NCI-H187 (cell line): ENCODE results near the gene XPO5.

Experiments
- DNase-seq, 2 experiments: peaks; one replicate each; lab custom pipeline; 2025; lab: John Stamatoyannopoulos, UW

The XPO5 gene

DNA sequence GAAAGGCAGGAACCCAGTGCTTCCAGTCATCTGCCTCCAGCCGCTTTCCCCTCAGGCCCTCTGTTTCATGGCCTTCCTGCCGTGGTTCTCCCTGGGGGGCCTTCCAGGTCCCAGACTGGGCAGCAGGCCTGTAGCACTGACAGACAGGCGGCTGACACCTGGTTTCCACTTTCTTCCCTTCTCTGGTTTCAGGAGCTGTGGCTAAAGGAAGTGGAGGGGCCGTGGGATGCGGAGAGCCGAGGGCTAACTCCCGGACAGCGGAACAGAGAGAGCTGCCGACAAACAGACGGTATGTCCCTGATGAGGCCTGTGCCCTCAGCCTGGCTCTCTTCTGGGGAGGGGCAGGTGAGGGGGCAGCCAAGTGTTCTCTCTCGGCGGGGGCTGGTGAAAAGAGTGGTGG, 78.1 kb downstream of the XPO5 start:
- DNase-seq: no peak

DNA sequence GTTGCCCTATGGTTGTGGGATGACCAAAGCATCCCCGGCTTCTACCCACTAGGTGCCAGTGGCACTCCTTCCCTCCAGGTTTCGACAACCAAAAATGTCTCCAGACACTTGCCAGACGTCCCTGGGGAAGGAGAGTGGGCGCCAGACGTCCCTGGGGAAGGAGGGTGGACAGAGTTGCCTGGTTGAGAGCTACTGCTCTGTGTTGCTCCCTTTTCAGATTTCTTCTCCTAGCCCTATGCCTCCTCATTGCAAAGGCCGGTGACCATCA, 78.8 kb downstream of the XPO5 start:
- DNase-seq: no peak

GRCh38 chr6:43496370-43497128, 79.3 kb downstream of the XPO5 start:
- DNase-seq: no peak

DNA sequence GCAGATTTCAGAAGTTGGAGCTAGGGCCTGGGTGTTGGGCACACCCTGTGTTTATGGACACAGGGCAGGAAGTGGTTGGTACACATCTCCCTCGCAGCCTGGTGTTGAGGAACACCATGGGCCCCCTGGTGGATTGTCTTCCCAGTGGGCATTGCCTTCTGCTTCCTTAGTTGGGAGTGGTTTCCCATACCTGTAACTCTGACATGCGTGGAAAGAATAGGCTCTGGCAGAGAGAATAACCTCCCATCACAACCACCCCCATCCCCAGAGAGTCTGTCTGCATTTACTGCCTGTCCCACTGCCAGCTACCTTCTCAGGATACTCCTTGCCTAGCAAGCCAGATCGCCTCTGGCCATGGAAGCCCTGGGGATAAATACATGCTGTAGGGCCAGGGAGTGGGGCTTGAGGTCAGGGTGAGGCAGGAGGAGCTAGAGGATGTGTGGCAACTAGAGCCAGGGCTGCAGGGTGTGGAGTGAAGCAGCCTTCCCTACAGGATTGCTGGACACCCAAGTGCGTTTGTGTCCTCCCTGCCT, 80.4 kb downstream of the XPO5 start:
- no peak for DNase-seq

DNA sequence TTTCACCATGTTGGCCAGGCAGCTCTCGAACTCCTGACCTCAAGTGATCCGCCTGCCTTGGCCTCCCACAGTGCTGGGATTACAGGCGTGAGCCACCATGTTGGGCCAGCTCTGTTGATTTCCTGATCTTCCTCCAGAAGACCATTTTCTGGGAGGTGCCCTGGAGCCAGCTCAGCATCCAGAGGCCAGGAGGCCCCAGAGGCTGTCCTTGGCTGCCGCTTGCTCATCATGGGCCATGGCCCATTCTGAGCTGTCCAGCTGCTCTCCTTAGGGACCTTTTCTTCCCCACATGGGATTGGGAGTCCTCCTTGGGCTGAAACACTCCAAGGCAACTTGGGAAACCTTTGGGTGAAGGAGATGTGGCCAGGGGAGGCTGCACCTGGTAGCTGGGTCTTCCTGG, 81.1 kb downstream of the XPO5 start:
- DNase-seq: no peak

- DNase-seq: no peak
Measured at GRCh38 chr6:43494321-43494720, 81.5 kb downstream of the XPO5 start.

- DNase-seq: no peak
Measured at GRCh38 chr6:43493833-43494232, 82.0 kb downstream of the XPO5 start.

DNA sequence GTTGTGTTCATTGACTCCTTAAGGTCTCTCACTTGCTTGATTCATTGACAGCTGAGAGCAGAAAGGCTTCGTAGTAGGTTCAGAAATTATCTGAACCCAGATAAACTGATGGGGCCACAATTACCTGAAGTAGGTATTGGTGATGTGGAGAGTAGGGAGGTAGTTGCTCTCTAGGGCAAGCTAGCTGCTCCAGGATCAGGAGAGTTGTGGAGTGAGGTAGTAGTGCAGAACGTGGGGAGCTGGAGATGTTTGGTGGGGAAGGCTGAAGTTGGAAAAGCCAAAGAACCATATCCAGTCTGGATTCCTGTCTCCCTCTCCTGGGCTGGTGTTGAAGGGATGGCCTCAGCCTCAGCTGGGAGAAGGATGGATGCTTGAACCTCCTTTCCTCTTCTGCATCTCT, 82.6 kb downstream of the XPO5 start:
- DNase-seq: no peak

DNA sequence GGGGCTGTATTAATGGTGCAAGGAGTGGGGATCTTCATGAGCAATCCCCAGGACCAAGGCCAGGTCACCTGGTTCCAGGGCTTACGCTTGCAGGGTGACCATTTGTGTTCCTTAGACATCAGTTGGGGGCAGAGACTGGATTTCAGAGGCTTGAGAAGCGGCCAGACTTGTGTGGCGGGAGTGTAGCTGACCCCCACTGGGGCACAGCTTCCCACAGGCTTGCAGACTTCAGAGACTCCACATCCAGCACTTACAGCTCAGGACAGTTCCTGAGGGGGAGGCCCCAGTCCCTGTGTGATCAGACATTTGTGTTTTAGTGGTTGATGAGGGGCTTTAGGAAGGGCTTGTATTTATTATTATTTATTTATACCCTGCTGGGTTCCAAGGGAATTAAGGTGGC, 83.2 kb downstream of the XPO5 start:
- no peak for DNase-seq

GRCh38 chr6:43491750-43492661, 83.8 kb downstream of the XPO5 start:
- no peak for DNase-seq

DNA sequence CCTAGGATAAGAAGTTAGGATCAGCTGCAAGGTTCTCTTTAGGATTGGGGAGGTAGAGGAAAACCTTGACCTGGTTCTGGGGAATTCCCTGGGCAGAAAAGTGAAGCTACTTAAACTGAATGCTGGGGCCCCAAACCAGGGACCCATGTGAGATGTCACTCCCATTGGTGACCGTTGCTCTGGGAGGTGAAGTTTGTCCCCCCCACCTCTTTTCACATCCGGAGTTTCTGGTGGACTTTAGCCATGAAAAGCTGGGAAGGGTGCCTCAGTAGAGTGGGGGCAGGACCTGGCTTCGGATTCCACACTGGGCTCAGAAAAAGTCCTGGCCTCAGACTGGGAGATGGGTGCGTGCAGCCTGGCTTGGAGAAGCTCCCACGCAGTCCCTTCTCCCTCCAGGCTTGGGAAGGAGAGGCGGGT, 85.3 kb downstream of the XPO5 start:
- DNase-seq: no peak

GRCh38 chr6:43489277-43490072, 86.4 kb downstream of the XPO5 start:
- no peak for DNase-seq

GRCh38 chr6:43488667-43489276, 87.1 kb downstream of the XPO5 start:
- DNase-seq: no peak

- no peak for DNase-seq
Measured at GRCh38 chr6:43481591-43482236, 94.1 kb downstream of the XPO5 start.

GRCh38 chr6:43481075-43481474, 94.8 kb downstream of the XPO5 start:
- DNase-seq: no peak

- no peak for DNase-seq
Measured at GRCh38 chr6:43478008-43478372, 97.8 kb downstream of the XPO5 start.

- DNase-seq: peak; percentile 75 to 76
Measured at GRCh38 chr6:43477235-43478007, 98.4 kb downstream of the XPO5 start, which contains the start of gene TJAP1. Gene TJAP1 (plus strand): TSS chr6:43477570. CDS start chr6:43499002, 21,432 bp downstream.

DNA sequence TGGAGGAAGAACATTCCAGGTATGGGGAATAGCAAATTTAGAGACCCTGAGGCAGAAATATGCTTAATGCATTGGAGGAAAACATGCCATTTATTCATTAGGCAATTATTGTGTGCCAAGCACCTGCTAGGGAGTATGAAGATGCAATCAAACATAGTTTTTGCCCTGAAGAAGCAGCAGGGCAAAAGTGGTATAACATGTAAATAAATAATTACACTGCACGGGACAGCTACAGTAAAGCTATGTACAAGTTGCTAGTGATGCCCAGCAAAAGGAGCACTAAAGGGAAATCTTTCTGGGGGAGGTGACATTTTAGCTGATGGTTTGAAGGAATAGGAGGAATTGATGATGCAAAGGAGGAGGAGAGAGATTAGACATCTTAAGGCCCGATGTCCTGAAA, 99.1 kb downstream of the XPO5 start:
- DNase-seq: no peak

- no peak for DNase-seq
Measured at GRCh38 chr6:43475516-43475915, 100.3 kb downstream of the XPO5 start.

GRCh38 chr6:43472515-43472914, 103.3 kb downstream of the XPO5 start:
- no peak for DNase-seq
